Measurements from ENCODE around the gene KLF7. TPM values are rescaled to one million over a fixed set of nuclear protein-coding genes. Genes with fewer than 3 reads are reported as not detected.

The KLF7 gene
- total RNA-seq, 1 experiment from 2014 or later = 17.1 TPM

DNA sequence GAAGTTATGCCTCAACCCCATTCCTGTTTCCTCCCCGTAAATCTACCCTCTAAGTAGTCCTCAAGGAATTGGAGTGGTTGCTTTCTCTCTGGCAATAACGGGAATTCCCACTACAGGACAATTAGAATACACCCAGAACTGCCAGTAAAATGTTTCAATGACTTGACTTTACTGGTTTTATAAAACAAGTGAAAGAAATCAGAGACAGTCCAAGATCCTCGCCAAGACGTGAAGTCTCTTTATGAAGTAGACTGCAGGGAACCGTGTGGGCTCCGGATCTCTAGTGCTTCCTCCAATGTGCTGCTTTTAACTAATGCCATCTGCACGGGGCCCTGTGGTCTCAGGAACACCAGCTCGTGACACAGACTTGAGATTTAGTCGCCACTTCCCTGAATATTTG lies 125.1 kb downstream of the KLF7 start:
- intact Hi-C loops (cut with micrococcal nuclease; ENCODE audit: unreplicated experiment) = no loop called here
- H3K4me3 ChIP-seq (ENCODE audit: low read depth in 2 of 2, low read length in 2 of 2) = no peak overlapping the region
- DNase-seq (ENCODE audit: low read depth, low spot score) (no peak), ATAC-seq (no peak)
- BruUV-seq (replicated peaks) = no TSS peak
- POLR2A ChIA-PET = no interaction called here
- no peaks in the 10 kb centered on the region for H3K9me3 ChIP-seq (ENCODE audit: control insufficient read depth, insufficient read depth, low read depth, low read length)
- H3K27ac ChIP-seq (ENCODE audit: low read length) = no peak overlapping the region
- no peaks in the 10 kb centered on the region for H3K4me1 ChIP-seq (ENCODE audit: control insufficient read depth, insufficient read depth, low read length)
- in situ Hi-C loops (cut with HindIII; ENCODE audit: low pct_unique_long_range_greater_than_20kb, low sequenced_read_pairs) = no loop called here
- no peaks in the 10 kb centered on the region for H3K27me3 ChIP-seq (ENCODE audit: control insufficient read depth, insufficient read depth, low read length)
- CTCF ChIA-PET = no interaction called here
- TF ChIP-seq, protein P1, sequence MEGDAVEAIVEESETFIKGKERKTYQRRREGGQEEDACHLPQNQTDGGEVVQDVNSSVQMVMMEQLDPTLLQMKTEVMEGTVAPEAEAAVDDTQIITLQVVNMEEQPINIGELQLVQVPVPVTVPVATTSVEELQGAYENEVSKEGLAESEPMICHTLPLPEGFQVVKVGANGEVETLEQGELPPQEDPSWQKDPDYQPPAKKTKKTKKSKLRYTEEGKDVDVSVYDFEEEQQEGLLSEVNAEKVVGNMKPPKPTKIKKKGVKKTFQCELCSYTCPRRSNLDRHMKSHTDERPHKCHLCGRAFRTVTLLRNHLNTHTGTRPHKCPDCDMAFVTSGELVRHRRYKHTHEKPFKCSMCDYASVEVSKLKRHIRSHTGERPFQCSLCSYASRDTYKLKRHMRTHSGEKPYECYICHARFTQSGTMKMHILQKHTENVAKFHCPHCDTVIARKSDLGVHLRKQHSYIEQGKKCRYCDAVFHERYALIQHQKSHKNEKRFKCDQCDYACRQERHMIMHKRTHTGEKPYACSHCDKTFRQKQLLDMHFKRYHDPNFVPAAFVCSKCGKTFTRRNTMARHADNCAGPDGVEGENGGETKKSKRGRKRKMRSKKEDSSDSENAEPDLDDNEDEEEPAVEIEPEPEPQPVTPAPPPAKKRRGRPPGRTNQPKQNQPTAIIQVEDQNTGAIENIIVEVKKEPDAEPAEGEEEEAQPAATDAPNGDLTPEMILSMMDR (IDR thresholded peaks at IDR 0.05) = no peak
- TF ChIP-seq TCF7L2 (IDR thresholded peaks at IDR 0.05; ENCODE audit: low read depth, low read length) (no peak), SIN3A (IDR thresholded peaks at IDR 0.05; ENCODE audit: borderline replicate concordance, insufficient read depth, low read depth, low read length) (no peak), POLR2AphosphoS5 (IDR thresholded peaks at IDR 0.05; ENCODE audit: low read depth, low read length) (no peak)
- TF ChIP-seq, protein P2, sequence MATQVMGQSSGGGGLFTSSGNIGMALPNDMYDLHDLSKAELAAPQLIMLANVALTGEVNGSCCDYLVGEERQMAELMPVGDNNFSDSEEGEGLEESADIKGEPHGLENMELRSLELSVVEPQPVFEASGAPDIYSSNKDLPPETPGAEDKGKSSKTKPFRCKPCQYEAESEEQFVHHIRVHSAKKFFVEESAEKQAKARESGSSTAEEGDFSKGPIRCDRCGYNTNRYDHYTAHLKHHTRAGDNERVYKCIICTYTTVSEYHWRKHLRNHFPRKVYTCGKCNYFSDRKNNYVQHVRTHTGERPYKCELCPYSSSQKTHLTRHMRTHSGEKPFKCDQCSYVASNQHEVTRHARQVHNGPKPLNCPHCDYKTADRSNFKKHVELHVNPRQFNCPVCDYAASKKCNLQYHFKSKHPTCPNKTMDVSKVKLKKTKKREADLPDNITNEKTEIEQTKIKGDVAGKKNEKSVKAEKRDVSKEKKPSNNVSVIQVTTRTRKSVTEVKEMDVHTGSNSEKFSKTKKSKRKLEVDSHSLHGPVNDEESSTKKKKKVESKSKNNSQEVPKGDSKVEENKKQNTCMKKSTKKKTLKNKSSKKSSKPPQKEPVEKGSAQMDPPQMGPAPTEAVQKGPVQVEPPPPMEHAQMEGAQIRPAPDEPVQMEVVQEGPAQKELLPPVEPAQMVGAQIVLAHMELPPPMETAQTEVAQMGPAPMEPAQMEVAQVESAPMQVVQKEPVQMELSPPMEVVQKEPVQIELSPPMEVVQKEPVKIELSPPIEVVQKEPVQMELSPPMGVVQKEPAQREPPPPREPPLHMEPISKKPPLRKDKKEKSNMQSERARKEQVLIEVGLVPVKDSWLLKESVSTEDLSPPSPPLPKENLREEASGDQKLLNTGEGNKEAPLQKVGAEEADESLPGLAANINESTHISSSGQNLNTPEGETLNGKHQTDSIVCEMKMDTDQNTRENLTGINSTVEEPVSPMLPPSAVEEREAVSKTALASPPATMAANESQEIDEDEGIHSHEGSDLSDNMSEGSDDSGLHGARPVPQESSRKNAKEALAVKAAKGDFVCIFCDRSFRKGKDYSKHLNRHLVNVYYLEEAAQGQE (IDR thresholded peaks at IDR 0.05; ENCODE audit: insufficient read depth in 1 of 2, low read depth in 2 of 2, low read length in 1 of 2) = no peak
- no peaks in the 10 kb centered on the region for H3K36me3 ChIP-seq (ENCODE audit: control insufficient read depth, insufficient read depth, low read length)

DNA sequence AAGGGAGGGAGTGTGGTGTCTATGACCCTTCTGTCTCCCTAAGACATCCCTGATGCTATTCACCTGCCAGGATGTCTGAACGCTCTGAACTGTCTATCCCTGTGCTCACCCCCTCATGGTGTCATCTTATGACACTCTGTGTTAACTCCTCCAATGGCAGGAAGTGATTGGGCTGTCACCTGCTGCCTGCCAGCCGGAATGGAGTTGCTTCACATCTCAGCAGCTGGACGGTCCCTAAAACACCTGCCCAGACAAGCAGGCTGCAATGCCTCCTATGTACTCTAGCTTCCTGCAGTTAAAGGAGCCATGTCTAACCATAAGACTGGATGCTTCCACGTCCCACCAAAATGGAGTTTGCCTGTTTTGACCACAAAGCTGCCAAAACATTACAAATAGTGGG lies 126.5 kb downstream of the KLF7 start:
- BruUV-seq (replicated peaks) = no TSS peak
- no peak overlapping the region for H3K27ac ChIP-seq (ENCODE audit: low read length)
- intact Hi-C loops (cut with micrococcal nuclease; ENCODE audit: unreplicated experiment) = no loop called here
- ATAC-seq (no peak), DNase-seq (ENCODE audit: low read depth, low spot score) (no peak)
- no peak overlapping the region for H3K4me3 ChIP-seq (ENCODE audit: low read depth in 2 of 2, low read length in 2 of 2)
- ChIA-PET POLR2A (no interaction called here), CTCF (no interaction called here)
- no peaks in the 10 kb centered on the region for H3K36me3 ChIP-seq (ENCODE audit: control insufficient read depth, insufficient read depth, low read length)
- no peaks in the 10 kb centered on the region for H3K4me1 ChIP-seq (ENCODE audit: control insufficient read depth, insufficient read depth, low read length)
- in situ Hi-C loops (cut with HindIII; ENCODE audit: low pct_unique_long_range_greater_than_20kb, low sequenced_read_pairs) = no loop called here
- H3K9me3 ChIP-seq (ENCODE audit: control insufficient read depth, insufficient read depth, low read depth, low read length) = no peaks in the 10 kb centered on the region
- H3K27me3 ChIP-seq (ENCODE audit: control insufficient read depth, insufficient read depth, low read length) = no peaks in the 10 kb centered on the region
- no peak for TF ChIP-seq TCF7L2 (IDR thresholded peaks at IDR 0.05; ENCODE audit: low read depth, low read length)
- TF ChIP-seq, protein P2 (IDR thresholded peaks at IDR 0.05; ENCODE audit: insufficient read depth in 1 of 2, low read depth in 2 of 2, low read length in 1 of 2) = no peak
- TF ChIP-seq POLR2AphosphoS5 (IDR thresholded peaks at IDR 0.05; ENCODE audit: low read depth, low read length) = no peak
- TF ChIP-seq SIN3A (IDR thresholded peaks at IDR 0.05; ENCODE audit: borderline replicate concordance, insufficient read depth, low read depth, low read length) = no peak
- TF ChIP-seq, protein P1 (IDR thresholded peaks at IDR 0.05) = no peak
